ENCODE data around the gene SPC24. TPM values are rescaled to one million over a fixed set of nuclear protein-coding genes. Genes with fewer than 3 reads are reported as not detected.
"Not testable (repeated sequence)": the region's sequence is repeated elsewhere in the genome, so short reads cannot be mapped to it uniquely, and the experiment has no call there.

SPC24 gene
- total RNA-seq, 1 experiment from 2014 or later = 74.0 TPM

GRCh38 chr19:11194173-11194572 lies 38.6 kb upstream of the SPC24 start:
- in situ Hi-C loops (cut with HindIII; ENCODE audit: low sequenced_read_pairs) = no loop called here
- no peak for DNase-seq (ENCODE audit: low spot score)

- no peak for DNase-seq (ENCODE audit: low spot score)
- in situ Hi-C loops (cut with HindIII; ENCODE audit: low sequenced_read_pairs) = no loop called here
Measured at GRCh38 chr19:11192957-11193939, 37.7 kb upstream of the SPC24 start.

- DNase-seq (ENCODE audit: low spot score) = no peak
- in situ Hi-C loops (cut with HindIII; ENCODE audit: low sequenced_read_pairs) = no loop called here
Measured at GRCh38 chr19:11191934-11192333, 36.4 kb upstream of the SPC24 start.

- DNase-seq (ENCODE audit: low spot score) = no peak
- in situ Hi-C loops (cut with HindIII; ENCODE audit: low sequenced_read_pairs) = no loop called here
Measured at GRCh38 chr19:11191273-11191755, 35.7 kb upstream of the SPC24 start.

- DNase-seq (ENCODE audit: low spot score) = no peak
- in situ Hi-C loops (cut with HindIII; ENCODE audit: low sequenced_read_pairs) = no loop called here
Measured at GRCh38 chr19:11190501-11190900, 34.9 kb upstream of the SPC24 start.

GRCh38 chr19:11187441-11187840 lies 31.9 kb upstream of the SPC24 start:
- in situ Hi-C loops (cut with HindIII; ENCODE audit: low sequenced_read_pairs) = no loop called here
- no peak for DNase-seq (ENCODE audit: low spot score)

GRCh38 chr19:11182994-11183393 lies 27.4 kb upstream of the SPC24 start:
- in situ Hi-C loops (cut with HindIII; ENCODE audit: low sequenced_read_pairs) = no loop called here
- no peak for DNase-seq (ENCODE audit: low spot score)

- DNase-seq (ENCODE audit: low spot score) = no peak
- in situ Hi-C loops (cut with HindIII; ENCODE audit: low sequenced_read_pairs) = no loop called here
Measured at GRCh38 chr19:11181488-11181887, 25.9 kb upstream of the SPC24 start.

GRCh38 chr19:11180975-11181374 lies 25.4 kb upstream of the SPC24 start:
- DNase-seq (ENCODE audit: low spot score); in situ Hi-C loops (cut with HindIII; ENCODE audit: low sequenced_read_pairs): not testable (repeated sequence)

GRCh38 chr19:11180346-11180745 lies 24.8 kb upstream of the SPC24 start:
- in situ Hi-C loops (cut with HindIII; ENCODE audit: low sequenced_read_pairs) = no loop called here
- DNase-seq (ENCODE audit: low spot score) = no peak

GRCh38 chr19:11179716-11180297 lies 24.2 kb upstream of the SPC24 start:
- in situ Hi-C loops (cut with HindIII; ENCODE audit: low sequenced_read_pairs) = no loop called here
- no peak for DNase-seq (ENCODE audit: low spot score)

- DNase-seq (ENCODE audit: low spot score); in situ Hi-C loops (cut with HindIII; ENCODE audit: low sequenced_read_pairs): not testable (repeated sequence)
Measured at GRCh38 chr19:11179145-11179465, 23.5 kb upstream of the SPC24 start.

GRCh38 chr19:11177592-11177991 lies 22.0 kb upstream of the SPC24 start:
- in situ Hi-C loops (cut with HindIII; ENCODE audit: low sequenced_read_pairs) = no loop called here

GRCh38 chr19:11176466-11177193 lies 21.0 kb upstream of the SPC24 start:
- in situ Hi-C loops (cut with HindIII; ENCODE audit: low sequenced_read_pairs) = no loop called here
- no peak for DNase-seq (ENCODE audit: low spot score)

More at GRCh38 chr19:11177592-11177991, 22.0 kb upstream of the SPC24 start:
- DNase-seq (ENCODE audit: low spot score) = no peak

GRCh38 chr19:11175920-11176319 lies 20.3 kb upstream of the SPC24 start:
- in situ Hi-C loops (cut with HindIII; ENCODE audit: low sequenced_read_pairs) = no loop called here
- no peak for DNase-seq (ENCODE audit: low spot score)

- in situ Hi-C loops (cut with HindIII; ENCODE audit: low sequenced_read_pairs) = no loop called here
- no peak for DNase-seq (ENCODE audit: low spot score)
Measured at GRCh38 chr19:11174336-11174735, 18.8 kb upstream of the SPC24 start.

- no peak for DNase-seq (ENCODE audit: low spot score)
- in situ Hi-C loops (cut with HindIII; ENCODE audit: low sequenced_read_pairs) = no loop called here
Measured at GRCh38 chr19:11173516-11174155, 18.1 kb upstream of the SPC24 start.

- DNase-seq (ENCODE audit: low spot score) = no peak
- in situ Hi-C loops (cut with HindIII; ENCODE audit: low sequenced_read_pairs) = no loop called here
Measured at GRCh38 chr19:11172576-11172975, 17.0 kb upstream of the SPC24 start.

GRCh38 chr19:11171144-11171543 lies 15.6 kb upstream of the SPC24 start:
- in situ Hi-C loops (cut with HindIII; ENCODE audit: low sequenced_read_pairs) = no loop called here
- no peak for DNase-seq (ENCODE audit: low spot score)

Measured in G401 (cell line).